Thyroid gland (tissue), 4 donors: ENCODE data around the gene GLA.

Experiments
- POLR2A ChIP-seq, 2 donors: fragments of 450-650 bp; IDR thresholded peaks; one replicate each; pipeline ENCODE4 v1.6.1; 2017; ENCODE audit warnings: antibody characterized with exemption in 2 of 2, mild to moderate bottlenecking in 2 of 2, moderate library complexity in 1 of 2
- TF ChIP-seq, protein P1 (sequence below), 6 experiments: fragments of 200-600 bp in 3 of 6; fragments of 450-650 bp in 3 of 6; sonication (generic) in 3 of 6; IDR thresholded peaks; one replicate each; pipeline ENCODE4 v1.5.1; 2016 to 2019; ENCODE audit warnings: antibody characterized with exemption in 6 of 6, mild to moderate bottlenecking in 2 of 6, inconsistent platforms in 1 of 6, moderate library complexity in 1 of 6

DNA sequence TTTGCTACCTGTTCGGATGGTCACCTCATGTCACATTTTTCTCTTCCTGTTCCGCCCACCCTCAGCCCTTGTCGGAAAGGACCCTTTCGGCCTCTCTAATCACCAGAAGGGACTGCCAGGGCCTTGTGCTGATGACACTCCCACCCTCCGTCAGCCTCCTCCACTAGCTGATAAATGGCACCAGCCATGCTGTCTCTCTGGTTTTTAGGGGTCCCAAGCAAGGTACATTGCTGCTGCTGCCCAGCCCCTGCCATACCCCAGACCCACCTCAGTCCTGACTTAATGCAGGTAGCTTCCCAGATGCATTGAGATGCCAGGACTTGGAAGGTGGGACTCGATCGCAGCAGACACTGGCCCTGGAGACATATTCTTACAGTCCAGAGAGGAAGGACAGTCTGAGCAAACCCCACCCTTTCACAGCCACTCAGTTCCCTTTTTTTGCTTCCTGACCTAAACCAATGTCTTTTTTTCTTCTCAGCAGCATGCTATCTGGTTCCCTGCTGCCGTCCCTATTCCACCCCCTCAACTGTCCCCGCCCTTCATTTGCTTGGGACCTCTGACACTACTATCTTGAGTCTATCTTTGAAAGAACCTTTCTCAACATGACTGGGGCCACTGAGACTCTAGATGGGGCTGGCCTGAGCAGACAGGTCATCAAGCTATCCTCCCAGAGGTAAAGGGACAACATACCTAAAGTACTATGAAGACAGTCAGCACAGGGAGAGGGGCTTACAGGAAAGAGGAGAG, 21.8 kb downstream of the GLA start, which contains the start of gene BTK:
- TF ChIP-seq, protein P1, sequence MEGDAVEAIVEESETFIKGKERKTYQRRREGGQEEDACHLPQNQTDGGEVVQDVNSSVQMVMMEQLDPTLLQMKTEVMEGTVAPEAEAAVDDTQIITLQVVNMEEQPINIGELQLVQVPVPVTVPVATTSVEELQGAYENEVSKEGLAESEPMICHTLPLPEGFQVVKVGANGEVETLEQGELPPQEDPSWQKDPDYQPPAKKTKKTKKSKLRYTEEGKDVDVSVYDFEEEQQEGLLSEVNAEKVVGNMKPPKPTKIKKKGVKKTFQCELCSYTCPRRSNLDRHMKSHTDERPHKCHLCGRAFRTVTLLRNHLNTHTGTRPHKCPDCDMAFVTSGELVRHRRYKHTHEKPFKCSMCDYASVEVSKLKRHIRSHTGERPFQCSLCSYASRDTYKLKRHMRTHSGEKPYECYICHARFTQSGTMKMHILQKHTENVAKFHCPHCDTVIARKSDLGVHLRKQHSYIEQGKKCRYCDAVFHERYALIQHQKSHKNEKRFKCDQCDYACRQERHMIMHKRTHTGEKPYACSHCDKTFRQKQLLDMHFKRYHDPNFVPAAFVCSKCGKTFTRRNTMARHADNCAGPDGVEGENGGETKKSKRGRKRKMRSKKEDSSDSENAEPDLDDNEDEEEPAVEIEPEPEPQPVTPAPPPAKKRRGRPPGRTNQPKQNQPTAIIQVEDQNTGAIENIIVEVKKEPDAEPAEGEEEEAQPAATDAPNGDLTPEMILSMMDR (IDR thresholded peaks at IDR 0.05), result no peak
- TF ChIP-seq POLR2A (IDR thresholded peaks at IDR 0.05), result no peak
